Stimulated activated CD8-positive, alpha-beta memory T cell treated with anti-CD3 and anti-CD28 coated beads, Interleukin-7, amount 100 ng/mL, for 1 hour (primary cell): ENCODE results near the gene MVP.
A peak's percentile ranks its signal among the peaks of the same experiment; 100 is the strongest.
"Not testable (repeated sequence)": the region's sequence is repeated elsewhere in the genome, so short reads cannot be mapped to it uniquely, and the experiment has no call there.

Experiments used
- DNase-seq, 2 donors: peaks; one replicate each; pipeline ENCODE4 v3.0.0-alpha.2; 2020; ENCODE audit warnings: low read depth in 2 of 2

The MVP gene

GRCh38 chr16:29842732-29843346, 22.6 kb downstream of the MVP start:
- no peak for DNase-seq

- no peak for DNase-seq
Observed at GRCh38 chr16:29843931-29844330, 23.7 kb downstream of the MVP start.

- no peak for DNase-seq
Observed at GRCh38 chr16:29844575-29845331, 24.5 kb downstream of the MVP start.

GRCh38 chr16:29845656-29846055, 25.4 kb downstream of the MVP start:
- DNase-seq = no peak

- peak; percentile 61 to 68 for DNase-seq
Observed at GRCh38 chr16:29848420-29849297, 28.4 kb downstream of the MVP start.

- no peak for DNase-seq
Observed at GRCh38 chr16:29849505-29849904, 29.2 kb downstream of the MVP start.

- no peak for DNase-seq
Observed at GRCh38 chr16:29850998-29851397, 30.7 kb downstream of the MVP start.

GRCh38 chr16:29852654-29853053, 32.4 kb downstream of the MVP start:
- no peak for DNase-seq

- DNase-seq = no peak
Observed at GRCh38 chr16:29854520-29855100, 34.3 kb downstream of the MVP start.

GRCh38 chr16:29857133-29857760, 37.0 kb downstream of the MVP start:
- no peak for DNase-seq

- no peak for DNase-seq
Observed at GRCh38 chr16:29858149-29858849, 38.0 kb downstream of the MVP start.

- no peak for DNase-seq
Observed at GRCh38 chr16:29858974-29859373, 38.7 kb downstream of the MVP start.

GRCh38 chr16:29860218-29860617, 40.0 kb downstream of the MVP start:
- DNase-seq = no peak

- DNase-seq = no peak
Observed at GRCh38 chr16:29862383-29862883, 42.2 kb downstream of the MVP start.

GRCh38 chr16:29862884-29863668, 42.8 kb downstream of the MVP start, which contains the start of gene CDIPT:
Gene CDIPT (minus strand): TSS chr16:29863226. CDS start chr16:29862857, 369 bp downstream.
- peak; percentile 82 to 84 for DNase-seq

- no peak for DNase-seq
Observed at GRCh38 chr16:29863669-29863984, 43.4 kb downstream of the MVP start.

- no peak for DNase-seq
Observed at GRCh38 chr16:29864205-29864604, 43.9 kb downstream of the MVP start.

GRCh38 chr16:29868396-29869009, 48.2 kb downstream of the MVP start:
- DNase-seq = no peak

GRCh38 chr16:29869067-29869466, 48.8 kb downstream of the MVP start:
- DNase-seq = not testable (repeated sequence)
